Fibroblast of skin of right biceps (primary cell): Measurements from ENCODE around the gene RTL10.
"Not testable (repeated sequence)": the region's sequence is repeated elsewhere in the genome, so short reads cannot be mapped to it uniquely, and the experiment has no call there.

Experiments
- DNase-seq: peaks from one replicate; pipeline ENCODE4 v3.0.0-alpha.2; 2013

The RTL10 gene

DNA sequence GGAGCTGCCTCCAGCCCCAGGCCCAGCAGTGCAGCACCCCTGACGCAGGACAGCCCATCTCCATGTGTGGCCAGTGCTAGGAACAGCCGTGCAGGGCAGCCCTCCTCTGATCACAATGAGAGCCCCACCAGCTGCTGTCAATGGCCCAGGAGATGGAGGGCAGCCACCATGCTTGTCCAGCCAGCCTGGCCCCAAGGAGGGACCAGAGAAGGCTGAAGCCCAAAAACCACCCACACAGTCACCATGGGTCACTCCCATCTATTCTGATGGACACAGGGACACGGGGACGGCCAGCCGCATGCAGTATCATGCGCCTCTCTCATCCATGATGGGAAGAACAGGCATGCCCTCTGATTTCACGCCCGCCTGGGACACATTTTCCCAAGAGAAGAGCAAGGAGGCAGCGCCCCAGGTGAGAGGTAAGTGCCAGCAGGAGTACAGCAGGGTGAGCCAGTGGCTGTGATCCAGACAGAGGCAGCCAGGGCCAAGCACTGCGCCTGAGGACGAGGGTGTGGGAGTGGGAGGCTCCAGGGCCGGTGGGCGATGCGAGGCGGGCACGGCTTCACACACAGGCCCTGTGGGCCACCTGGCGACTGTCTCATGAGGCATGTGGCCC is 33.6 kb upstream of the RTL10 start:
- DNase-seq = no peak

DNA sequence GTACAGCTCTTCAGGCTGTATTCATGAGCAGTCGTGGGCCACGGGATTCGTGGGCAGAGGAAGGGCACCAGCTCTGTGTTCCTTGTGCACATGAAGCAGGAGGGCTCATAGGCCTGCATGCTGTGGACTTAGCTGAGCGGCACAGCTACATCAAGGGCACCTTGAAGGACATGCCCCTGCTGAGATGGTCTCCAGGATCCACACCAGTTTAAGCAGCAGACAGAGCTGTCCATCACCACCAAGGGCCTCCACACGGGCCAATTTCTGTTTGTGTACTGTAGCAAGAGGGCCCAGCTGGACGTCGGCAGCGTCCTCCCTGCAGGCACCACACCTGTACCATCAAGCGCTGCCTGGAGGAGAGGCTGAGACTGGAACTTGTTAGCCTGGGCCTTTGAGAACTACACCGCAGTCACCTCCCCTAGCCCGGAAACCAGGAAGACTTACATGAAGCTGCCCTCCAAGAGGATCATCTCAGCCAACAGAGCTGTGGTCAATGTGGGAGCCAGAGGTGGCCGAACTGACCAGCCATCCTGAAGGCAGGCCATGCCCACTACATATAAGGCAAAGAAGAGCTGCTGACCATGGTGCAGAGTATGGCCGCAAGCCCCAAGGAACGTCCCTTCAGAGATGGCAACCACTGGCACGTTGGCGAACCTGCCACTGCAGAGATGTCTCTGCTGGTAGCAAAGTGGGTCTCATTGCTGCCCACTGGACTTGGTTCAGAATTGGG is 32.7 kb upstream of the RTL10 start:
- DNase-seq = no peak

DNA sequence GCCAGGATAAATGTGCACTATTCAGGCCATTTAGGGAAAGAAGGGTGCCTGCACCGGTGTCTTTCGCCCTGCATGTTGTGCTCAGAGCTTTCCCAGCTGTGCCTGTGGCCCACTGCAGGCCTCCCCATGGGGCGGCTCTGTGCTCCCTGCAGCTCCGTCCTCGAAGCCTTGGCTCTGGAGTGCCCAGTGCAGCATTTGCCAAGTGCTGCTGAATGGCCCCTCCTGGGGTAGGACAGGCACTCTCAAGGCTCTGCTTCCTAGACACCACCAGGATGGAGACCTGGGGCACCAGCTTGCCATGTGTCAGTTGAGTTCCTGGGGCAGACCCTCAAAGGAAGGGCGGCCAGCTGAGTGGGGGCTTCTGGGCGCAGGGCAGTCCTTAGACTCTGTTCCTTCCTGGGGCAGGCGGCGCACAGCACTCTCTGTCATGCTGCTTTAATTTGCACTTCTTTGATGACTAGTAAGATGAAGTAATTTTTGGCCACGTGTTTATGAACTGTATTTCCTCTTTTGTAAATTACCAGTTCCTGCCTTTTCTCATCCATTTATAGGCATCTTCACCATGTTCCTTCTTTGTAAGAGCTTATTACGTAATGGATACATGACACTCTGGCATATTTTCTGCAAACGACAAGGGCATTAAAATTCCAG is 32.1 kb upstream of the RTL10 start:
- peak; percentile 91 for DNase-seq

DNA sequence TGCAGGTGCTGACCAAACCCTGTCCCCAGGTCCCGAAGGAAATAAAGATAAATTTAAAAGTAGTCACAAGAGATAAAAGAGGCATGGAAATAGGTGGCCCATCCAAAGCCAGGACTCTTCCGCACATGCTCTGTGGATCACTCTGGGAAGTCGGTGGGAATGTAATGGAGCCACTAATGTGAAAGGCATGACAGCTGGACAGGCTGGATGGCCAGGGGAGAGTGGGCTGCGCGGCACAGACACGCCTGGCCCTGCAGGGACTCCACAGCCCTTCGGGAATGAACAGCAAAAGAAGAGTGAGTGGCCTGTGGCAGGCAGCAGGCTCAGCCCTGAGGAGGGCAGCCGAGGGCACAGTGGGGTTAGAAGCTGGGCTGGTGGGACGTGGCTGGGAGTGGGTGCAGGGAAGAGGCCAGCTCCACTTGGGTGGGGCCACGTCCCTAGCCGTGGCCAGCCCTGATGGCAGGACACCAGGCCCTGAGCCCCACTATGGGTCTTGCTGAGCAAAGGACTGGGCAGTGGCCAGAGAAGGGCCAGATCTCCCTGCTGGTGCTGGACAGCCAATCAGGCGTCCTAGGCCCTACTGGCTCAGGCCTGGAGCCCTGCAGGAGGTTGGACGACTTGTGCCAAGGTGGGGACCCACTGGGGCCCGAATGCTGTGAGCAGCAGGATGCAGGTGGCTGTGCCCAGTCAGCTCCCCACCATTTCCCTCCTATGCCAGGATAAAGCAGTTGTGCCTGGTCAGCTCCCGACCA is 31.3 kb upstream of the RTL10 start:
- DNase-seq = no peak

DNA sequence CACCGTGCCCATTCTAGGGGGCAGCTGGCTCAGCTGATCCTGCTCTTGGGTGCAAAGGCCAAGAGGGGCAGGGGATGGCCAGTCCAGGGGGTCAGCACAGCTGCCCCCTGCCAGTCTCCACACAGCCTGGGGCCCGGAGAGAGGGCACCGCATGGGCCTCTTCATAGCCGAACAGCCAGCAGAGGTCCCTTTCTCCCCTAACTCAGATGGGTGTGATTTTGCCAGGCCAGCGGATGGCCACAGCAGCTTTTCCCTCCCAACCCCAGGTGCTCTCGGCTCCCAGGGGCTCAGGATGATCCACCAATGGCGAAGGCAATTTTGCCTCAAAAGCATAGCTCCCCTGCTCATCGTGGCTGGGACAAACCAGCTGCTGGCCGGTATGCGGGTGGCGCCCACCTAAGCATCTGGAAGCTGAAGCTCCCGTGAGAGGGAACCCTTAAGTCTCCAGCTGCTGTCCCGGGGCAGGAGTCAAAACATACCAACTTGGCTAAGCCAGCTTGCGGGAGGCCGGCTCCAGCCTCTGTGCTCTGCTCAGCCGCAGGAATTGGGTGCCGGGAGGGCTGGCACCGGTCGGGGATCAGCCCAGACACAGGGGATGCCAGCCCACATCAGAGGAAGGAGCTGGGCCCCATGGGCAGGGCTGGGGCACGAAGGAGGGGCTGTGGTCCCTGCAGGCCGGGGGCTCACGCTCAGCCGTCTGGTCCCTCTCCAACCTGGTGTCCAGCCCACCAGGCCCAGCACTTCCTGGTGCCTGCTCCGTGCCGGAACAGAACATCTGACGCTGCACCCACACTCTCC is 30.5 kb upstream of the RTL10 start:
- no peak for DNase-seq

DNA sequence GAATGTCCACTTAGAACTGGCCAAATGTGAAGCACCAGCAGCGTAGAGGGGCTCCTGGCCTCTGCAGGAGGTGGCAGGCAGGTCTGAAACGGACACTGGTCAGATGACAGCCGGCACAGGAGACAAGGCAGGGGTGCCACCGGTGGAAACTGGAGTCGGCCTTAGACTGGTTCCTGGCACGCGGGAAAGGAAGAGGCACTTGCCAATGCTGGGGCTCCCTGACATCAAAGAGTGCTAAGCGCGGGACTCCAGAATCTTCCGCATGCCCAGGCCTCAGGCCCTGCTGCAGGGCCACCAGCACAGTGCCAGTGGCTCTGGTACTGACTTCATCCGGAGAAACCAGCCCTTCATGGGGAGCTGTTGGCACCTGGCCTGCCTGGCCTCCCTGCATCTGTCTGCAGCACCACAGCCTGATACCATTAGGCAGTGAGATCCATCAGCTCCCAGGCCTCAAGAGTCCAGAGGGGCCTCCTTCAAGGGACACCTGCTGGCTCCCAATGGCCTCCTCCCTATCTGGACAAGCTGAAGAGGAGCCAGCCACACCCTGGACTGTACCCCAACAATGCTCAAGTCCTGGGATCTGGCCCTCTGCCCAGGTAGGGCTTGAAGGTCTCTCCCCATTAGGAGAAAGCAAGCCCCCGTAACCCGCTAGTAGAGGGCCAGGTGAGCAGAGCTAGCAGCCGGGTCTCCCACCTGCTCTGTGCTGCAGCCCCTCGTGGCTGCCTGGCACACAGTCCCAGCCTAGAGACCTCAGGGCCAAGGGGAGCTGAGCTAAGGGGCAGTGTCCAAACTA is 29.7 kb upstream of the RTL10 start:
- DNase-seq = no peak

DNA sequence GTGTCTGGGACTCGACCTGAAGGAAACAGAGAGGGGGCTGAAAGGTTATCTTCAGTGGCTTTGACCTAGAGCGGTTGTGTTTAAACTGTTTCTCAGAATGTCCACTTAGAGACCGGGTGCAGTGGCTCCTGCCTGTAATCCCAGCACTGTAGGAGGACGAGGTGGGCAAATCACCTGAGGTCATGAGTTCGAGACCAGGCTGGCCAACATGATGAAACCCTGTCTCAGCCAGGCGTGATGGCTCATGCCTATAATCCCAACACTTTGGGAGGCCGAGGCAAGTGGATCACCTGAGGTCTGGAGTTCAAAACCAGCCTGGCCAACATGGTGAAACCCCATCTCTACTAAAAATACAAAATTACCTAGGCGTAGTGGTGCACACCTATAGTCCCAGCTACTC is 28.8 kb upstream of the RTL10 start:
- not testable (repeated sequence) for DNase-seq

DNA sequence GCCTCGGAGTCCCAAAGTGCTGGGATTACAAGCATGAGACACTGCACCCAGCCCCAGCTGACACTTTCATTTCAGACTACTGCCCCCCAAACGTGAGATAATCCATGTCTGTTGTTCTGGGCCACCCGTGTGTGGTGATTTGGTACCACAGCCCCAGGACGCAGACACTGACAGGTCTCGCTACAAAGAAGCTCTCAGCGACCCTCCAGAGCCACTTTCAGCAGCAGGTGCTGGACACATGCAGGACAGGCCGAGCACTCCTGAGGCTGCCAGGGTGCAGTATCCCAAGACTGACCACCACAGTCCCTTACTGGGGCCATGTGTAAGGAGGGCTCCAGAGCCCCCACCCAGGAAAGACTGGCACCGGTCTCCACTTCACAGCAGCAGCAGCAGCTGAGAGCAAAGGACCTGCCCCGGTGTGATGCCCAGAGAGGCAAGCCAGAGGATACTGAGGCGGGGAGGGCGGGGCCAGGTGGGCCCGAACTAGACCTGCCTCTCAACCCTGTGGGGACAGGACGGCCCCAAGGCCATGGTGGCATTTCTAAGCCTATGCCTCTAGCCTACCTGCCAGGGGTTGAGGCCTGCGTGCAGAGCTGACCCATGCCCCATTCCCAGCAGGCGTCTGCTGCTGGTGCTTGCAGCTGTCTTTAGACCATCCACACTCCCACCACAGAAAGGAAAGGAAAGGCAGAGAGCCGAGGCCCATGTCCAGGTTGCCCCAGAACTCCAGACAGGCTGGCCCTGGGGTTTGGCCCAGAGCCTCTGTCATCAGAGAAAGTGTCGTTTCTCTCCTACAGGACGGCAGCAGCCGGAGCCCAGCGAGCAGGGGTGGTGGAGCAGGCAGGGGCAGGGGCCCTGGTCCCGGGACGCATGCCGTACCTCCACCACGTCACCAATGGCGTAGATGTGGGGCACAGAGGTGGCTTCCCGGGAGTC is 28.0 kb upstream of the RTL10 start:
- DNase-seq = no peak

DNA sequence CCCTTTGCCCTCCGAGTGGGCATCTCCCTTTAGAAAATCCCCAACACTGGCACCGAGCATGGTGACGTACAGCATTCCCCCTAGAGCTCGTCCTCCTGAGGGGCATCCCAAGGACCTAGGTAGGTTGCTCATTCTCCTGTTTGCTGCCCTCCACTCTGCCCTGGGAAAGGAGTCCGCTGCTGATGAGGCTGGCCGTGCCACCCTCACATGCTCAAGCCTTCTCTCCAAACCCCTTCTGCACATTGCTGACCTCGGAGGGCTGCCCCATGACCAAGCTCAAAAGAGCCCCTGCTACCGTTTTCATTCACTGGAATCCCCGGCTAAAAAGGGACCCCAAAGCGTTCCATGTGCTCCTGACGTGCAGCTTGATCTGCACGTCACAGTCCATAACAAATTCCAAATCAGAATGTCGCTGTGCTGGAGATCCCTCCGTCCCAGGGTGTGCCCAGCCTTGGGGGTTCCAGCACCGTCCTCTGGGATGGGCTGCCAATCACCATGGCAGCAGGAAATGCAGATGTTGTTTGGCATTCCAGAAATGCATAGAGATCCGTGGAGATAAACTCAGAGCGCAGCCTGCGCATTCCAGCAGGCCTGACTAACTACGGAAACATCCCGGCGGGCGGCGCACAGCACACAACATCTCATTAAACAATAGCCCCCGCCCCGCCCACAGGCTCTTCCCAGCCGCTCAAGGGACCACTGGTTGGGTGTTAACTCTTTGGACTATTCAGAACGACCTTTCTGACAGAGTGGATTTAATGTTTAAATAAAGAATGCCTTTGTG is 26.3 kb upstream of the RTL10 start:
- peak; percentile 99 for DNase-seq

DNA sequence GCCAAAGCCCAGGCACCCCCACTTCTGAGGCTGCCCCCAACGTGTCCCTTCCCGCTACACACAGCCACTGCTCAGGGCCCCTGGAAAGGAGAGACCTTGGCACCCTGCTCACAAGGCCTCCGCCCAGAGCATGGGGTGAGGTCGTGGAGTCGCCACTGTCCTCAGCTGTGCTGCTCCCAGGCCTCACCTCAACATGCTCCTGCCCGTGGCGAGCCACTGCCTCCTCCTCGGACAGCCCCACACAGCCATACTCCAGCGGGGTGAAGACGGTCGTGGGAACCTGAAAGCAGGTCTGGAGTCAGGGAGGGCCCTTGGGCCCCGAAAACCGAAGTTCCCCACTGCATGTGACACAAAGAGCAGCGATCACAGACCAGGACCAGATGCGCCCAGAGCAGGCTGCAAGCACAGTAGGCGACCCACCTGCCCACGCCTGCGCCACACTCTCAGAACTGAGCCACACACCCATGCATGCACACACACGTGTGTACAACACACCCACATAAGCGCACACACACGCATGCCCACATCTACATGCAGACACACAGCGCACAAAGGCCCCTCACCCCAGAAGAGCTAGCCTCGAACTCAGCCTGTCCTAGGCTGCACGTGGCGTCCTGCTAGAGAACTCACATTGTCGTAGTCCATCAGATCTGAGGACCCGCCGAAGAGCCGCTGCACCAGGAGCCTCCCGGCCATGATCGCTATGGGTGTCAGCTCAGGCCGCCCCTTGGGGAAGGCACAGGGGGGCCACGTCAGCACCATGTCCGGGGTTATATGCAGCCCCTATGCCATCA is 25.5 kb upstream of the RTL10 start:
- DNase-seq = no peak

DNA sequence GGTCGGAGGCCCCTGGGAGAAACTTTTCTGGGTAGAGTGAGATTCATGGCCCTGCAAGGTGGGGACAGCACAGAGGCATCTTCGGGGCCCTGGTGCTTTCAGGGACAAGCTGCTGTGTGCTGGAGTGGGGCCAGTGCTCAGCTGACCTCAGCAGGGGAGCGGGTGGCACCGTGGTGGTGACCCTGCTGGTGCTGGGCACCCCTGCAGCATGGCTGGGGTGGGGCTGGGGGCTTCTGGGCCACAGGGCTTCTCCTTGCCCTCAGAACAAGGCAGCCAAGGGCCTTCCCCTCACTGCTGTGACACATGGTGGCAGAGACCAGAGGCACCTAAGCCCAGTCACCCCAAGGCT is 24.9 kb upstream of the RTL10 start:
- no peak for DNase-seq

DNA sequence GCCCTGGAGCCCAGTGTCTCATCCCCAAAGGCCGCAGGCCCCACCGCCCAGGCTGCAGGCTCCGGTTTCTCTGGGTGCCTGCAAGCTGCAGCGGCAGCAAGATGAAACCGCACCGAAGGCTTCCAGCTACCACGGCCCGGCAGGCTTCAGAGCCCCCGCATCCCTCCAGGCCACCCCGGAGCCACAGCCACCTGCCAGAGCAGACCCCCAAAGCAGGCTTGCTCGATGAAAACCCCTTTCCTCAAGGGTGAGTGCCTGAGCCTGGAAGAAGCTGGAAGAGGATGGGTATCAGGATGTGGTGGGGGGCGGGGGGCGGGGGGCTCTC is 24.5 kb upstream of the RTL10 start:
- no peak for DNase-seq

DNA sequence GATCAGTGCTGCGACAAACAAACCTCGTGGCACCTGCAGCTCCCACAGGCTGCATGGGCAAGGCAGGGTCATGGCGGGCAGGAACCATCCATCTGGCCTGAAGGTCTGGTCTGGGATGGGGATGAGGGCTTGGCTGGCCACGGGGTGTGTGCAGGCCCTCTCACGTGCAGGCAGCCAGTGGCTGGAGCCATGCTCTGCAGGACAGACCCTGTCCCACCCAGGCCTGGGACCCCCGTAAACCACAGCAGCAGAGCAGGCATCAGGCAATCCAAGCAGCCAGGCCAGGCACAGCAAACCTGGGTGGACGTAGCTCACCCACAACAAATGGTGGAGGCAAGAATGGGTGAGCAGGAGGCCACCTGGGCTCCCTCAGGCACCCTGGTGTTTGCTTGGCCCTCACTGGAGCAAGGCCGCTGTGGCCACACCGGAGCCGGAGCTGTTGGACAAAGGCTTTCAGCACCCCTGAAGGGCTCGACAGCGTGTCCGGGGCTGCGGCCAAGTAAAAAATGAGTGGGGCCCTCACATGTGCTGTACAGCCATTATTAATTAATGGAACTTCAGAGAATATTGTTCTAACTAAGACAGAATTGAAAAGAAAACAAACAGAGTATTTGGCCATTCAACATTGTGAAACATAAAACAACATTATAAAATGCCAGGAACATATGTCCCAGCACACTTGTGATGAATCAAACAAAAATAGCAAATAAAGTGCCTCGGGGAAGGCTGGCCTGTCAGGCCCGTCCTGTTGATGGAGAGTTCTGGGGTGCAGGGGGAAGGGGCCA is 24.0 kb upstream of the RTL10 start:
- peak; percentile 28 for DNase-seq

DNA sequence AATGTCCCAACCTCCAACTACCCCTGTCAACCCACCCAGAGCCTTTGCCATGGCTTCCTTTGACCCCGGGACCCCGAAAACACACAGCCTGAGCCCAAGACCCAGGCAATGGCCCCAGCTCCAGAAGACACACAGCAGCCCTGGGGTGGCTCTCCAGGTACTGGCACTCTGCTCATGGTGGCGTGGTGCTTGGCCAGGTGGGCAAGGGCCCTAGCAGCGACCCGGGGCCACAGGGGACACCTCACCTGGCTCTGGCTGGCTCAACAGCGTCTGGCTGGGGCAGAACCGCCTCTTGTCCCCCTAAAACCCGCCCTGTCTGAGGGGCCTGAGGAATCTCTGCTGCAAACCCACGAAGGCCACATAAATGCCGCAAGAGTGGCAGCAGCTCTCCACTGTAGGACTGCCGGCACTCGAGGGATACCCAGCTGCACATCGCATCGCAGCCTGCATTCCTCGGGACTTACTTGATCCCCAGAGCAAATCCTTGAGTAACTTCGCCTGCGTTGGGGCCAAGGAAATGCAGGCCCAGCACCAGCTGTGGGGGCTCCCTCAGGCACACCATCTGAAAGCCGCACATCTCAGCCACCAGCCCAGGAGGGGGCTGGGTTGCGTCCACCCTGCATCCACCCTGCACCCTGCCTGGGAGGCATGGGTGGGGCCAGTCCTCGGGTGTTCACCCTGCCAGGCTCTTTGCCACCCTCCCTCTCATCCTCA is 23.1 kb upstream of the RTL10 start:
- DNase-seq = peak; percentile 70

DNA sequence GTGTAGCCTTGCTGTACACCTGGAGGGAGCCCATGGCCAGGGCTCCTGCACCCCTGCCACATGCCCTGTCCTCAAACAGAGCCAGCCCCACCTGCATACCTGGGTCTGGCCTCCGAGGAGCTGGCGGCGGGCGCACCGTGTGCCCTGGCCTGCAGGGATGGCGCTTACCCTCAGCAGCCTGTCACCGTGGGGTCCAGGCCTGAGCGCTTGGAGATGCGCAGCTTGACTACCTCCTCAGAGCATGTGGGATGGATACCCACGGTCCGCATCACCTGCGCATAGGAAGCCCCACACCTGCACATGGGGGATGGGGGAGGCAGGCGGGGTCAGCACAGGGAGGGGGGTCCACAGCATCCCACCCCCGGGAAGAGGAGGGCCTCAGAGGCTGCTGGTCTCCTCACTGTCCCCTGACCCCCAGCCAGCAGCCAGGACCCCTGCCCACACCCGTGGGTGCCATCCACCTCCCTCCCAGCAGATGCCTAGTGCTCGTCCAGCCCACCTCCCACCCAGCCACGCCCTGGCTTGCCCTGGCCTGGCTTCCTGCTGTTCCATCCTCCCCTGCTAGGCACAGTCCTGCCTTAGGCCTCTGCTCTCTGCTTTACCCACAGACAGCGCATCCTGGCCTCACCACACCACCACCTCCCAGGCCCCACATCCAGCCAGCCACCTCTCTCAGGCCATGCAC is 22.4 kb upstream of the RTL10 start:
- DNase-seq = no peak

DNA sequence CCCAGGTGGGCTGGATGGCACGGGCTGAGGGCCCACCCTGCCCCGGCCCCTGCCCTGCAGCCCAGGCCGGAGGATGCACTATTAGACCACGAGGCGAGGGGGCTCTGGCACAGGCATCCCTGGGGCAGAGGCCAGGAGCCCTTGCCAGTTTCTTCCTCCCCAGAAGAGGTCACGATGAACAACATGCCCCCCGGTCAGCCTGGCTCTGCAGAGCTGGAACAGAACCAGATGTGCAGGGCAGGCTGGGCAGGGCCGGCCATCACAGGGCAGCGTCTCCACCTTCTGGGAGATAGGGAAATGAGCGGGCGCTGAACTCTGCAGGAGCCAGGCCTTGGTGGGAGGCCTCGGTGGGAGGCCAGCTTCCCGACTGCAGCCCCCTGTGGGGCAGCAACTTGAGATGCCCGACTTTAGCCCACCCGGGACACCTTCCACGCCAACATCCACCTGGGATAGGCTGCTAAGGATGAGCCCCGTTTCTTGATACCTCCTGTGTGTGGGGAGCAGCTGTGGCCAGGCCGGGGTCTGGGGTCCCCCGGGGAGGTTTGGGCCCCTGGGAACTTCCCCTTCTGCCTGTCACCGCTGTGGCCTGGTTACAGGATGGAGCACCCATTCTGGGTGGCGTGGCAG is 21.8 kb upstream of the RTL10 start:
- no peak for DNase-seq
